Measurements from ENCODE around the gene ARHGEF9.

The ARHGEF9 gene

DNA sequence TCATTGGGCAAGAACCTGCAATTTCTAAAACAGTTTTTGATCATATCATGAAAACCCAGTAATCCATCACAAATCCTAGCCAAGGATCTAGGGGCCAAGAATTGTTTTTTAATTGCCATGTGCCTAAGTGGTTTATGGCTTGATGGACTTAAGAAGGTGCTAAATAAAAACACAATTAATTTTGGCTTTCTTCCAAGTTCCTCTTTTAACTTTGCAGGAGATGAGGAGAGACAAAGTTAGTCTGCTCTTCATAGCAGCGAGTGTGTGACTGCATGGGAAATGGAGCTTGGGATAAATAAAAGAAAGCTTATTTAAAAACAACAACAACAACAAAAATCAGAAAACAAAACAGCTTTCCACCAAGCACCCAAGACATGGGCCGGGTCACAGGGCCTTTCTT lies 41.4 kb downstream of the ARHGEF9 start:
- TF ChIP-seq ZNF214 (tag by site-specific recombination; IDR thresholded peaks at IDR 0.05; ENCODE audit: borderline replicate concordance) (no peak), ZNF157 (tag by site-specific recombination; IDR thresholded peaks at IDR 0.05) (no peak), PRDM10 (tag by site-specific recombination; IDR thresholded peaks at IDR 0.05) (no peak), ZNF202 (tag by site-specific recombination; IDR thresholded peaks at IDR 0.05; ENCODE audit: borderline replicate concordance) (no peak), ZNF621 (tag by site-specific recombination; IDR thresholded peaks at IDR 0.05) (no peak), YY1 (tag by site-specific recombination; IDR thresholded peaks at IDR 0.05) (no peak), ZNF174 (tag by site-specific recombination; IDR thresholded peaks at IDR 0.05) (no peak), ZNF623 (tag by site-specific recombination; IDR thresholded peaks at IDR 0.05) (no peak), ZNF184 (tag by site-specific recombination; IDR thresholded peaks at IDR 0.05) (no peak), ZSCAN23 (tag by site-specific recombination; IDR thresholded peaks at IDR 0.05) (no peak), ZNF677 (tag by site-specific recombination; IDR thresholded peaks at IDR 0.05) (no peak), SP3 (tag by site-specific recombination; IDR thresholded peaks at IDR 0.05) (no peak), BCL11A (tag by site-specific recombination; IDR thresholded peaks at IDR 0.05; ENCODE audit: low read depth) (no peak), ZNF48 (tag by site-specific recombination; IDR thresholded peaks at IDR 0.05) (no peak), ZNF121 (tag by site-specific recombination; IDR thresholded peaks at IDR 0.05) (no peak), ZNF488 (tag by site-specific recombination; IDR thresholded peaks at IDR 0.05) (no peak)
- TF ChIP-seq, protein P1, sequence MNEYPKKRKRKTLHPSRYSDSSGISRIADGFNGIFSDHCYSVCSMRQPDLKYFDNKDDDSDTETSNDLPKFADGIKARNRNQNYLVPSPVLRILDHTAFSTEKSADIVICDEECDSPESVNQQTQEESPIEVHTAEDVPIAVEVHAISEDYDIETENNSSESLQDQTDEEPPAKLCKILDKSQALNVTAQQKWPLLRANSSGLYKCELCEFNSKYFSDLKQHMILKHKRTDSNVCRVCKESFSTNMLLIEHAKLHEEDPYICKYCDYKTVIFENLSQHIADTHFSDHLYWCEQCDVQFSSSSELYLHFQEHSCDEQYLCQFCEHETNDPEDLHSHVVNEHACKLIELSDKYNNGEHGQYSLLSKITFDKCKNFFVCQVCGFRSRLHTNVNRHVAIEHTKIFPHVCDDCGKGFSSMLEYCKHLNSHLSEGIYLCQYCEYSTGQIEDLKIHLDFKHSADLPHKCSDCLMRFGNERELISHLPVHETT (tag by site-specific recombination; IDR thresholded peaks at IDR 0.05) = no peak
- TF ChIP-seq, protein P2, sequence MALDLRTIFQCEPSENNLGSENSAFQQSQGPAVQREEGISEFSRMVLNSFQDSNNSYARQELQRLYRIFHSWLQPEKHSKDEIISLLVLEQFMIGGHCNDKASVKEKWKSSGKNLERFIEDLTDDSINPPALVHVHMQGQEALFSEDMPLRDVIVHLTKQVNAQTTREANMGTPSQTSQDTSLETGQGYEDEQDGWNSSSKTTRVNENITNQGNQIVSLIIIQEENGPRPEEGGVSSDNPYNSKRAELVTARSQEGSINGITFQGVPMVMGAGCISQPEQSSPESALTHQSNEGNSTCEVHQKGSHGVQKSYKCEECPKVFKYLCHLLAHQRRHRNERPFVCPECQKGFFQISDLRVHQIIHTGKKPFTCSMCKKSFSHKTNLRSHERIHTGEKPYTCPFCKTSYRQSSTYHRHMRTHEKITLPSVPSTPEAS (tag by site-specific recombination; IDR thresholded peaks at IDR 0.05) = no peak
- H3K27ac ChIP-seq (ENCODE audit: extremely low read depth, low read depth, low read length) = no peak overlapping the region
- ChIA-PET CTCF (no interaction called here), POLR2A (no interaction called here)
- H3K4me1 ChIP-seq (ENCODE audit: control insufficient read depth, insufficient read depth, low read length) = no peaks in the 10 kb centered on the region
- no peak overlapping the region for H3K4me3 ChIP-seq (ENCODE audit: low read depth, low read length)
- H3K36me3 ChIP-seq (ENCODE audit: control insufficient read depth in 2 of 2, insufficient read depth in 1 of 2, low read length in 2 of 2) = no peaks in the 10 kb centered on the region
- H3K9me3 ChIP-seq (ENCODE audit: control insufficient read depth, insufficient read depth, low read depth, low read length) = no peaks in the 10 kb centered on the region; the same call in 1 of the 2 replicates

- no peak overlapping the region for H3K4me3 ChIP-seq (ENCODE audit: low read depth, low read length)
- TF ChIP-seq ZNF426 (tag by site-specific recombination; IDR thresholded peaks at IDR 0.05) (no peak), ZNF777 (tag by site-specific recombination; IDR thresholded peaks at IDR 0.05; ENCODE audit: borderline replicate concordance) (no peak), ZNF600 (tag by site-specific recombination; IDR thresholded peaks at IDR 0.05) (no peak), ZNF211 (tag by site-specific recombination; IDR thresholded peaks at IDR 0.05; ENCODE audit: low read depth) (no peak), ZNF626 (tag by site-specific recombination; IDR thresholded peaks at IDR 0.05) (no peak), ZNF658 (tag by site-specific recombination; IDR thresholded peaks at IDR 0.05) (no peak), TCF7L2 (IDR thresholded peaks at IDR 0.05; ENCODE audit: borderline replicate concordance, low read depth, low read length) (no peak)
- no peaks in the 10 kb centered on the region for H3K36me3 ChIP-seq (ENCODE audit: control insufficient read depth in 2 of 2, insufficient read depth in 1 of 2, low read length in 2 of 2)
- H3K27ac ChIP-seq (ENCODE audit: extremely low read depth, low read depth, low read length) = no peak overlapping the region
- ChIA-PET CTCF (no interaction called here), POLR2A (no interaction called here)
- H3K4me1 ChIP-seq (ENCODE audit: control insufficient read depth, insufficient read depth, low read length) = no peaks in the 10 kb centered on the region
- H3K9me3 ChIP-seq (ENCODE audit: control insufficient read depth, insufficient read depth, low read depth, low read length) = no peaks in the 10 kb centered on the region; the same call in none of the 2 replicates
Measured at GRCh38 chrX:63740382-63740781, 44.6 kb downstream of the ARHGEF9 start.
